ENCODE measurements around the gene CTNND2. TPM values are rescaled to one million over a fixed set of nuclear protein-coding genes. Genes with fewer than 3 reads are reported as not detected.

The CTNND2 gene
- polyA plus RNA-seq, 1 of the 3 experiments (the other 2 are of a cell fraction), result not detected

- no peaks in the 10 kb centered on the region for H4K20me1 ChIP-seq (ENCODE audit: insufficient read depth)
- no peaks in the 10 kb centered on the region for H3K36me3 ChIP-seq (replicated peaks in 1 of 2; ENCODE audit: control insufficient read depth in 1 of 2, insufficient read depth in 2 of 2, low read length in 1 of 2)
- no peak overlapping the region for H3K4me3 ChIP-seq (ENCODE audit: low read depth in 2 of 2, low read length in 1 of 2)
- no peak overlapping the region for H3K9ac ChIP-seq
- TF ChIP-seq FOXJ3 (CRISPR knock-in tag; IDR thresholded peaks at IDR 0.05) (no peak), SIN3A (IDR thresholded peaks at IDR 0.05; ENCODE audit: borderline replicate concordance, low read depth, low read length) (no peak), GABPA (IDR thresholded peaks at IDR 0.05; ENCODE audit: low read depth) (no peak), YY1 (IDR thresholded peaks at IDR 0.05; ENCODE audit: low read depth) (no peak), TCF12 (IDR thresholded peaks at IDR 0.05) (no peak), CTCF (IDR thresholded peaks at IDR 0.05) (no peak), NRF1 (IDR thresholded peaks at IDR 0.05; ENCODE audit: low read depth, low read length) (no peak), RFX5 (IDR thresholded peaks at IDR 0.05; ENCODE audit: low read length) (no peak), RXRA (IDR thresholded peaks at IDR 0.05; ENCODE audit: borderline replicate concordance, low read depth) (no peak), NFIC (IDR thresholded peaks at IDR 0.05; ENCODE audit: borderline replicate concordance) (no peak), MXI1 (IDR thresholded peaks at IDR 0.05; ENCODE audit: low read depth, low read length) (no peak), EZH2phosphoT487 (IDR thresholded peaks at IDR 0.05; ENCODE audit: borderline replicate concordance, low read depth) (no peak), MEF2A (IDR thresholded peaks at IDR 0.05; ENCODE audit: borderline replicate concordance, low read depth) (no peak), POLR2AphosphoS5 (IDR thresholded peaks at IDR 0.05; ENCODE audit: low read depth, low read length) (no peak), RCOR1 (IDR thresholded peaks at IDR 0.05; ENCODE audit: low read length) (no peak), ELF1 (IDR thresholded peaks at IDR 0.05) (no peak)
- H3K9me2 ChIP-seq, result no peaks in the 10 kb centered on the region
- H3K27ac ChIP-seq (ENCODE audit: low read depth in 2 of 2, low read length in 1 of 2), result no peak overlapping the region
- POLR2A ChIA-PET, result no interaction called here
- no peak overlapping the region for H3K4me2 ChIP-seq
- no peak overlapping the region for H2AFZ ChIP-seq (ENCODE audit: low read depth)
- H3F3A ChIP-seq (replicated peaks; ENCODE audit: insufficient read depth), result no peaks in the 10 kb centered on the region
- no peaks in the 10 kb centered on the region for H3K27me3 ChIP-seq (ENCODE audit: insufficient read depth)
- no peaks in the 10 kb centered on the region for H3K4me1 ChIP-seq (ENCODE audit: control insufficient read depth in 1 of 2, insufficient read depth in 2 of 2, low read depth in 1 of 2, low read length in 1 of 2)
- WGBS (ENCODE audit: low lambda C conversion rate), result 55% methylated on average over 11 of the region's 11 CpGs
- no peaks in the 10 kb centered on the region for H3K79me2 ChIP-seq (ENCODE audit: insufficient read depth)
- no peak for DNase-seq
- CTCF ChIA-PET, result interaction anchor here (1.3 kb wide), 1 partner anchor 20 kb away, joined by 3 read pairs; no protein-coding TSS in a partner anchor
- H3K9me3 ChIP-seq, result no peaks in the 10 kb centered on the region
These were observed 904.5 kb downstream of the CTNND2 start for GRCh38 chr5:10999714-11000113.

- no peak overlapping the region for H2AFZ ChIP-seq (ENCODE audit: low read depth)
- H3K27me3 ChIP-seq (ENCODE audit: insufficient read depth), result no peaks in the 10 kb centered on the region; the same call in 1 of the 2 replicates
- H3K9ac ChIP-seq, result no peak overlapping the region
- no peaks in the 10 kb centered on the region for H3K9me2 ChIP-seq
- ChIA-PET POLR2A (no interaction called here), CTCF (interaction anchor here (1.1 kb wide), 1 partner anchor 157 kb away, joined by 3 read pairs; no protein-coding TSS in a partner anchor)
- no peaks in the 10 kb centered on the region for H3K4me1 ChIP-seq (ENCODE audit: control insufficient read depth in 1 of 2, insufficient read depth in 2 of 2, low read depth in 1 of 2, low read length in 1 of 2)
- no peaks in the 10 kb centered on the region for H3K79me2 ChIP-seq (ENCODE audit: insufficient read depth)
- no peaks in the 10 kb centered on the region for H3K9me3 ChIP-seq
- no peaks in the 10 kb centered on the region for H3K36me3 ChIP-seq (replicated peaks in 1 of 2; ENCODE audit: control insufficient read depth in 1 of 2, insufficient read depth in 2 of 2, low read length in 1 of 2)
- H3F3A ChIP-seq (replicated peaks; ENCODE audit: insufficient read depth), result no peaks in the 10 kb centered on the region
- H3K4me2 ChIP-seq, result no peak overlapping the region
- H3K4me3 ChIP-seq (ENCODE audit: low read depth in 2 of 2, low read length in 1 of 2), result no peak overlapping the region
- no peaks in the 10 kb centered on the region for H4K20me1 ChIP-seq (ENCODE audit: insufficient read depth)
- H3K27ac ChIP-seq (ENCODE audit: low read depth in 2 of 2, low read length in 1 of 2), result no peak overlapping the region
- WGBS (ENCODE audit: low lambda C conversion rate), result 50% methylated on average over 8 of the region's 8 CpGs
- no peak for DNase-seq
- TF ChIP-seq RAD21 (IDR thresholded peaks at IDR 0.05; ENCODE audit: low read length) (no peak), CHD2 (IDR thresholded peaks at IDR 0.05; ENCODE audit: low read length, partially characterized antibody) (no peak), FOXJ3 (CRISPR knock-in tag; IDR thresholded peaks at IDR 0.05) (no peak), EZH2phosphoT487 (IDR thresholded peaks at IDR 0.05; ENCODE audit: borderline replicate concordance, low read depth) (no peak), NRF1 (IDR thresholded peaks at IDR 0.05; ENCODE audit: low read depth, low read length) (no peak), JUND (IDR thresholded peaks at IDR 0.05) (no peak), TEAD4 (IDR thresholded peaks at IDR 0.05; ENCODE audit: borderline replicate concordance, insufficient read depth) (no peak), MAX (IDR thresholded peaks at IDR 0.05; ENCODE audit: low read depth) (no peak), TCF12 (IDR thresholded peaks at IDR 0.05) (no peak), POLR2AphosphoS5 (IDR thresholded peaks at IDR 0.05; ENCODE audit: low read depth, low read length) (no peak), TAF1 (IDR thresholded peaks at IDR 0.05; ENCODE audit: borderline replicate concordance, low read depth, low read length) (no peak), IRF3 (IDR thresholded peaks at IDR 0.05; ENCODE audit: low read depth, low read length) (no peak), PBX3 (IDR thresholded peaks at IDR 0.05) (no peak), USF1 (IDR thresholded peaks at IDR 0.05; ENCODE audit: borderline replicate concordance, low read depth) (no peak), RCOR1 (IDR thresholded peaks at IDR 0.05; ENCODE audit: low read length) (no peak)
These were observed 908.4 kb downstream of the CTNND2 start for GRCh38 chr5:10995891-10996290.

Measured in SK-N-SH (cell line).